Measurements from ENCODE around the gene NEAT1.
A peak's percentile ranks its signal among the peaks of the same experiment; 100 is the strongest.
"Not testable (repeated sequence)": the region's sequence is repeated elsewhere in the genome, so short reads cannot be mapped to it uniquely, and the experiment has no call there.

NEAT1 gene

GRCh38 chr11:65448418-65449105 is 26.0 kb downstream of the NEAT1 start:
- no peak for DNase-seq (ENCODE audit: low read depth in 2 of 2)

- not testable (repeated sequence) for DNase-seq (ENCODE audit: low read depth in 2 of 2)
Observed at GRCh38 chr11:65451301-65451700, 28.7 kb downstream of the NEAT1 start.

DNA sequence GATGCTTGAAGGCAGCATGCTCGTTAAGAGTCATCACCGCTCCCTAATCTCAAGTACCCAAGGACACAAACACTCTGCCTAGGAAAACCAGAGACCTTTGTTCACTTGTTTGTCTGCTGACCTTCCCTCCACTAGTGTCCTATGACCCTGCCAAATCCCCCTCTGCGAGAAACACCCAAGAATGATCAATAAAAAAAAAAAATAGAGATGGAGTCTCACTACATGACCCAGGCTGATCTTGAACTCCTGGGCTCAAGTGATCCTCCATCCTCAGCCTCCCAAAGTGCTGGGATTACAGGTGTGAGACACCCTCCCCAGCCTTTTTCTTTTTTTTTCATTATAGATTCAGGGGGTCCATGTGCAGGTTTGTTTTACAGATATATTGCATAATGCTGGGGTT is 29.7 kb downstream of the NEAT1 start:
- not testable (repeated sequence) for DNase-seq (ENCODE audit: low read depth in 2 of 2)

GRCh38 chr11:65452806-65453490 is 30.4 kb downstream of the NEAT1 start:
- DNase-seq (ENCODE audit: low read depth in 2 of 2) = no peak

DNA sequence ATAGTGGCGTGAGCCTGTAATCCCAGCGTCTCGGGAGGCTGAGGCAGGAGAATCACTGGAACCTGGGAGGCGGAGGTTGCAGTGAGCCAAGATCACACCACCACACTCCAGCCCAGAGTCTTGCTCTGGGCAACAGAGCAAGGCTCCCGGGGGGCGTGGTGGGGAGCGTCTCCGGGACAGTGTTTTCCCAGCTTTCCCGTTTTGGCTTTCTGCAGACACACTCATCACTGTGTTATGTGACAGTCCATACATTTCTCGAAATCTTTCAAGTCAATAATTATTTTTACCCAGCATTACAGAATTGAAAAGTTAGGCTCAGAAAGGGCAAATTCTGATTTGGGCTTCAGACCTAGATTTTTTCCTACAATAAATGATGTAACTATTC is 31.7 kb downstream of the NEAT1 start:
- DNase-seq (ENCODE audit: low read depth in 2 of 2) = no peak

DNA sequence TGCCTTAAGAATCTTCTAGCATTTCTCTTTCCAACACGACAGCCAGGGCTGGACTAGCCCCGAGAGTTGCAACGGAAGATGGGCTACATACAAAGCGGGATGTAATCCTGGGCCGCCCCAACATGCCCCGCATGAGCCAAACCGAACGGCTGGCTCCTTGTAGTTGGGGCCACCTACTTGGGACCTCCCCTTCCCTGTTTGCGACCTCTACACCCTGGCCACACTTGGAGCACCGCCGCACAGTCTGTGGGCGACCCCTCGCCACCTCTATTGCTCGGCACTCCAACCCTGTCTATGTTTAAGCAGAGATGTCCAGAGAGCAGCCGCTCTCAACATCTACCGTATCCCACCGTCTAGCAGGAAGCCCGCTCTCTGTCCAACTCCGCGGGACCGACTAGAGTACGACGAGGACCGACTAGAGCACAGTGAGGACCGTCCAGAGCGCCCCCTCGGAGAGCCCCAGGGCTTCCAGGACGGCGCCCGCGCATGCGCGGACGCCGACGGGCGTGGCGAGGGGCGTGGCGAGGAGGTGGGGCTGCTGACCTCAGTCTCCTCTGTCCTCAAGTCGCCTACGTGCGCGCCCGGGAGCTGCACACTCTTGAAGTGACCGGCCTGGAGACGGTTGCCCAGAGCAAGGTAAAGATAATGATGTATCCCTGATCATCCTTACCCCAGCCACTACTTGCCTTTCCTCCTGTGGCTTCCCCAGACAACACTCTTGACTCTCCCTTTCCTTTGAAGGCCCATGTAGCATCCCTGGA is 32.3 kb downstream of the NEAT1 start:
- peak; percentile 62 to 83 for DNase-seq (ENCODE audit: low read depth in 2 of 2)

DNA sequence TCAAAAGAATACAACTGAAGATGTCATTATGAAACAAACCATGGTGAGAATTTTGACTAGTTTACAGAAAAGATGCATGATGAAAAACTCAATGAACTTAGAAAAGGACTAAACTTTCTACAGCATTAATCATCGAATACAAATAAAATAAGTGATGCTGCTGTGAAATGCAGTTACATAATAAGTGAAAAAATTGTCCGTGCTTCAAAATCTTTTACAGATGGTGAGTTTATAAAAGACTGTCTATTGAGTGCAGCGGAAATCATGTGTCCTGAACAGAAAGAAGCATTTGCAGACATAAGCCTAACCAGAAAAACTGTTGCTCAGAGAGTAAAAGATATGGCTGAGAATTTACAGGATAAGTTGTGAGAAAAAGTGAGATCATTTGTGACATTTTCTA is 33.8 kb downstream of the NEAT1 start:
- DNase-seq (ENCODE audit: low read depth in 2 of 2) = no peak

DNA sequence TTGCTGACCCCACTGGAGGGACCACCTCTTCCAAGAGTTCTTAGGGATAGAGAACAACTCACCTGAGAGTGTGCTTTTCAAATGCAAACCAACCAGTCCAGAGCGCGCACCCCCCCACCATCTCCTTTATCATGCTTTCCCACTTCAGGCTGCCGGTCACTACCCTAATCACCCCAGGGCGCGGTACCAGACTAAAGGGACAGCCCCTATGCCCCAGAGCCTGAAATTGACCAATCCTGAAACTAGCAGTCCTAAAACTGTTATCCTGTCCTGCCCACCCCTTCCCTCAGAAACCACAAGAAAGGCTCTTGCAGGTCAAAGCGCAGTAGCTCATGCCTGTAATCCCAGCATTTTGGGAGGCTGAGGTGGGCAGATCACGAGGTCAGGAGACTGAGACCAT is 37.0 kb downstream of the NEAT1 start:
- no peak for DNase-seq (ENCODE audit: low read depth in 2 of 2)

- not testable (repeated sequence) for DNase-seq (ENCODE audit: low read depth in 2 of 2)
Observed at GRCh38 chr11:65465471-65465870, 42.9 kb downstream of the NEAT1 start.

DNA sequence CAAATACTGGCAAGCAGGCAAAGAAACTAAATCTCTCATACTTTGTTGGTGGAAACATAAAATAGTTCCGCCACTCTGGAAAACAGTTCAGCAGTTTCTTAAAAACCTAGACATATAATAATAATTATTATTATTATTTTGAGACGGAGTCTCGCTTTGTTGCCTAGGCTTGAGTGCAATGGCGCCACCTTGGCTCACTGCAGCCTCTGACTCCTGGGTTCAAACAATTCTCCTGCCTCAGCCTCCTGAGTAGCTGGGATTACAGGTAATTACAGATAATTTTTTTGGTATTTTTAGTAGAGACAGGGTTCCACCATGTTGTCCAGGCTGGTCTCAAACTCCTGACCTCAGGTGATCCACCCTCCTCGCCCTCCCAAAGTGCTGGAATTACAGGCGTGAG is 44.7 kb downstream of the NEAT1 start:
- not testable (repeated sequence) for DNase-seq (ENCODE audit: low read depth in 2 of 2)

DNA sequence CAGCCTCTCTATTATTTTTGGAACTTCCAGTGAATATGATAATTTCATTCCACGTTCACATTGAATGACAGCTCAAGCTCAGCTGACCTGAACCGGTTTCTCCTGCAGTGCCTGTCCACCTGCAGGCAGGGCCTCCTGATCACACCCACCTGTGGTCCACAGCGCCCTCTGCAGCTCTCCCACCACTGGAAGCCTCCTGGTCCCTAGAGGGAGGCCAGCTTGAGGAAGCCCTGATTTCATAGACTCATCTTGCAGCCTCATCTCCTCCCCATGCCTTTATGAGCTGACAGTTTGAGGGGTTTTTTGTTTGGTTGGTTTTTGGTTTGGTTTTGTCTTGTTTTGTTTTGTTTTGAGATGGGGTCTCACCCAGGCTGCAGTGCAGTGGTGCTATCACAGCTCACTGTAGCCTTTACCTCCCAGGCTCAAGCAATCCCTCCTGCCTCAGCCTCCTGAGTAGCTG is 46.3 kb downstream of the NEAT1 start:
- DNase-seq (ENCODE audit: low read depth in 2 of 2) = no peak

DNA sequence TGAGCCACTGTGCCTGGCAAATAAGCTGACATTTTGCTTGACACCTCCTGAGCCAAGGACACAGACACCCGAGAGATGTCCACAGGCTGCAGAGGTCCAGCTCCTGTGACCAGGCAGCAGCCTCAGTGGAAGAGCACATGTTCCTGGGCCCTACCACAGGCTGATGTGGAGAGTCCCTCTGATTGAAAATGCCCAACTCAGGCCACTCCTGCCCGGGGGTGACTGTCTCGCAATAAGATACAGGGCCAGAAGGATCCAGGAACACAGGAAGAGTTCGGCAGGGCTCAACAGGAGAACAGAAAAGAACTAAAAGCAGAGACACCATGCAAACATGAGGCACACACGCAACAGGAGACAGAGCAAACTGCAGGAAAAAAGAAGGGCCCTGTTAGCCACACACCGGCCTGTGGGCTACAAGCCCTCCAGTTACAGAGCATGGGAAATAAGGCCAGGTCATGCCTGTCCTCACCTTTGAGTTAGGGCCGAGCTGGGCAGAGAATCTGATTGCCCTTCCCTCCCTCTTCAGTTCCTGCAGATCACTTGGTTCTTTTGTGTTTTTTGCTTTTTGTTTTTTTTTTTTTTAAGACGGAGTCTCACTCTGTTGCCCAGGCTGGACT is 47.9 kb downstream of the NEAT1 start:
- DNase-seq (ENCODE audit: low read depth in 2 of 2) = no peak

DNA sequence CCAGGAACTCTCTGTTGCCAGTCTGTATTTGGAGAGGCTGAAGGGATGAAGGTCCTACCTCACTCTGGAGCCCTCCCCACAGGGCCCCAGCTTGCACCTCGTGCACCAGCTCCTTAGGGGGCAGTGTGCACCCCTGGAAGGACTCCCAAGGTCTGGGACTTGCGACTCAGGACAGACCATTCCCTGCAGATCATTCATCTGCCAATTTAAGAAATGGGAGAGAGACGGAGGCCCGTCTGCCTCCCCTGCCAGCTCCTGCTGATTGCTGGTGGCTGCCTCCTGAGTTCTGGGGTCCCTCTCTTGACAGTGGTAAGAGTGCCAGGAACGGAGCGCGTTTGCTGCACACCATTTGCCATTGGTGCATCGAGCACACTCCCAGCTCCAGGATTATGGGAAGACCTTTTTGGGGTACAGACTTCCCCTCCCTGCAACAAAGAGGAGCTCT is 48.9 kb downstream of the NEAT1 start:
- DNase-seq (ENCODE audit: low read depth in 2 of 2) = no peak

- DNase-seq (ENCODE audit: low read depth in 2 of 2) = not testable (repeated sequence)
Observed at GRCh38 chr11:65472588-65473277, 50.1 kb downstream of the NEAT1 start.

GRCh38 chr11:65473278-65473860 is 50.8 kb downstream of the NEAT1 start:
- DNase-seq (ENCODE audit: low read depth in 2 of 2) = no peak

DNA sequence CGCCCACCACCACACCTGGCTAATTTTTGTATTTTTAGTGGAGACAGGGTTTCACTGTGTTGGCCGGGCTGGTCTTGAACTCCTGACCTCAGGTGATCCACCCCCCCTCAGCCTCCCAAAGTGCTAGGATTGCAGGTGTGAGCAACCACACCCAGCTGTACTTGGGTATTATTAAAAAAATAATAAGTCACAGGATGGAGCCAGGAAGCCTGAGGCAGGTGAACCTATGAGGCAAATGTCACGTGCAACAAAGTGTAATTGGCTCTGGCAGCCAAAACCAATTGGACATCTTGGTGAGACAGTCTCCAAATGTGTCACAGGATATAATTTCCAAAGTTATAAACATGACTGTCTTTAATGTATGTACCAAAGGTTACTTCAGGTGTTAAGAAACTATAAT is 52.3 kb downstream of the NEAT1 start:
- DNase-seq (ENCODE audit: low read depth in 2 of 2) = no peak

- DNase-seq (ENCODE audit: low read depth in 2 of 2) = no peak
Observed at GRCh38 chr11:65476632-65477148, 54.1 kb downstream of the NEAT1 start.

GRCh38 chr11:65477149-65477965 is 54.8 kb downstream of the NEAT1 start:
- DNase-seq (ENCODE audit: low read depth in 2 of 2) = peak; percentile 86 to 92

DNA sequence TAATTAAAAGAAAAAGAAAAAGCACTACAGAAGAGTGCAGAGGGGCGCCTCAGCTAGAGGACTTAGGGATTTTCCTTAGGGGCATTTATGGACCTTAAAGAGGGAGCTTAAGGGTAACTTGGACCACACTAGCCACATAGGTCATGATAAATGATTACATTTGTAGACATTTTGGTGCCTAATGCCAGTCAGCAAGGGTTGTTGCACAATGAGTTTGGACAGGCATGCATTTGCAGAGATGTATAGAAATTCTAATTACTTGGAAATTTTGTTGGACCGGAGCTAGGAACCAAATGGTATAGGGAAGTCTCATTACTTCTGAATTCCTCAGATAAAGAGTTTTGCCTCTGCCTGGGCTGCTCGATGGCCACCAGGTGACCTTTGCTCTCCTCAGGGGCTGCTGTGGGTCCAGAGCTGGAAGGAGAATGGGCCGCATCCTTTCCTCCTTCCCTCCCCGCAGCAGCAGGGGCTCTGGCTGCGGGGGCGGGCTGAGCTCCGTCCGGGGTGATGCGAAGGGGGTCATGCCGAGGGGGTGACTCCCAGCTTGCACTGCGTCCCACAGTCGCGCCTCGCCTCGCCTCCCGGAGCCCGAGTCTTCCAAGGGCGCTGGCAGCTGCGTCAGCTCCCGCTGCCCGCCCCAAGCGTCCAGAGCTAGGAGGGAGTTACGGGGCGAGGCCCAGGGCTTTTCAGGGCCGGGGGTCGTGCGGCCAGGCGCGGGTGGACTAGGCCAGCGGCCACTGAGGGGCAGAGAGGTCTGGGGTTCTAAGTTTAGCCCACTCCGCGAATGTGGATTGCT is 56.0 kb downstream of the NEAT1 start:
- no peak for DNase-seq (ENCODE audit: low read depth in 2 of 2)
